ENCODE data around the gene SNX33.

Gene SNX33

DNA sequence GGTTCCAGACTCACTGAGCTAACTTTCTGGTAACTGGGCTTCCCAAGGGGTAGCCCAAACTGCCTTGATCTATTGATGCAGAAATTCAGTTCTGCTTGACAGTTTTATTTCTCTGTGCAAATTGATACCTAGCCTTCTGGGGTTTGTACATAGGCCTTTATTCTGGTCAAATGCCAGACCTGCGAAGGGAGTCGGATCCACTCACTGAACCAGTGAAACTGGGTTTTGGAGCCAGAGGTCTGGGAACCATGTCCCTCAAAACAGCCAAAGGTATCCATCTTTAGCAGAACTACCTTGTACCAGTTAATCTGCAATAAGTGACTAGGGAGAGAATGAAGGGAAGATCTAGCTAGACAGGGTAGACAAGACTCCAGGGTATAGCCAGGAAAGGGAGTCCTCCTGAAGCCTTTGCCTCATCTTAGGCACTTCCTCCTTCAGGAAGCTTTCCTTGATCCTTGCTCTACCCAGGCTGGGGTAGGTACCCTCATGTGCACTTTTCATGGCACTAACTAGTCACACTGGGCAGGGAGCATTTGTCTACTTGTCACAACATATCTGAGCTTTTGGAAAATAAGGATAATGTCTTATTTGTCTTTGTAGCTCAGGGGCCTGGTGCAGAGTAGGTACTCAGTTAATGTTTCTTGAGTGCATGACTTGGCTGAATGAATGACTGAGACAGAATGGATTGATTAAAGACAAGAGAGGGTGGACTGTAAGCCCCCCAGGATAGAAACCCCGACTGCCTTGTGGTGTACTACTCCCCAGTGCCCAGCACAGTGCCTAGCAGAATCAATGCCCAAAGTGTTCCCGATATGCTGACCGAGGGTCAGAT is 1.4 kb upstream of the SNX33 start:
- Histone ChIP-seq H3K9me3 (ENCODE audit: low read length) (no peaks in the 10 kb centered on the region), H3K36me3 (ENCODE audit: insufficient read depth, low read length) (no peaks in the 10 kb centered on the region), H3K4me1 (ENCODE audit: insufficient read depth, low read length) (peaks cover 35% of the 10 kb centered on the region), H3K4me3 (ENCODE audit: low read depth in 1 of 2, low read length in 2 of 2) (peak overlapping the region; percentile 70 to 93), H3K27ac (ENCODE audit: low read depth, low read length) (peak overlapping the region; percentile 98), H3K9ac (ENCODE audit: low read length) (peak overlapping the region; percentile 21), H3K27me3 (ENCODE audit: control insufficient read depth in 1 of 2, insufficient read depth in 2 of 2, low read length in 2 of 2) (no peaks in the 10 kb centered on the region)

DNA sequence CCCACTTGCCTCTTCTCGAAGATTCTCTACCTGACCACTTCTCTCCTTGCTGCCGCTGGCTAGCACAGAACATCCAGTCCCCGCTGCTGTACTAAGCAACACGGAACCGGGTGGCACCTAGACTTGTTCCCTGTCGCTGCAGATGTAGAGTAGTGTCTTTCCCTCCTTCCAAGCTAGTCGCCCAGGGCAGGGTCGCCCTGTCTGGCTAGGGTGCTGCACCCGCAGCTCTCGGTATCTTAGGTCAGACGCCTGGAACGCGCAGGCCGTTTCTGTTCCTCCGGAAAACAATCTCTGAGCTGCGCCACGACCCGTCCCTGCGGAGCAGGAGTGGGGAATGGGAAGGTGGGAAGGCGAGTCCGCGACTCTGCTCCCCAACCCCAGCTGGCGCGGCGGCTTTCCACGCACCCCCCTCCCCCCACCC is 758 bp upstream of the SNX33 start:
- peak overlapping the region; percentile 98 for H3K27ac ChIP-seq (ENCODE audit: low read depth, low read length)
- H3K9me3 ChIP-seq (ENCODE audit: low read length), result no peaks in the 10 kb centered on the region
- H3K9ac ChIP-seq (ENCODE audit: low read length), result peak overlapping the region; percentile 21
- H3K4me3 ChIP-seq (ENCODE audit: low read depth in 1 of 2, low read length in 2 of 2), result peak overlapping the region; percentile 70 to 93
- no peaks in the 10 kb centered on the region for H3K27me3 ChIP-seq (ENCODE audit: control insufficient read depth in 1 of 2, insufficient read depth in 2 of 2, low read length in 2 of 2)
- H3K4me1 ChIP-seq (ENCODE audit: insufficient read depth, low read length), result peaks cover 42% of the 10 kb centered on the region
- no peaks in the 10 kb centered on the region for H3K36me3 ChIP-seq (ENCODE audit: insufficient read depth, low read length)

DNA sequence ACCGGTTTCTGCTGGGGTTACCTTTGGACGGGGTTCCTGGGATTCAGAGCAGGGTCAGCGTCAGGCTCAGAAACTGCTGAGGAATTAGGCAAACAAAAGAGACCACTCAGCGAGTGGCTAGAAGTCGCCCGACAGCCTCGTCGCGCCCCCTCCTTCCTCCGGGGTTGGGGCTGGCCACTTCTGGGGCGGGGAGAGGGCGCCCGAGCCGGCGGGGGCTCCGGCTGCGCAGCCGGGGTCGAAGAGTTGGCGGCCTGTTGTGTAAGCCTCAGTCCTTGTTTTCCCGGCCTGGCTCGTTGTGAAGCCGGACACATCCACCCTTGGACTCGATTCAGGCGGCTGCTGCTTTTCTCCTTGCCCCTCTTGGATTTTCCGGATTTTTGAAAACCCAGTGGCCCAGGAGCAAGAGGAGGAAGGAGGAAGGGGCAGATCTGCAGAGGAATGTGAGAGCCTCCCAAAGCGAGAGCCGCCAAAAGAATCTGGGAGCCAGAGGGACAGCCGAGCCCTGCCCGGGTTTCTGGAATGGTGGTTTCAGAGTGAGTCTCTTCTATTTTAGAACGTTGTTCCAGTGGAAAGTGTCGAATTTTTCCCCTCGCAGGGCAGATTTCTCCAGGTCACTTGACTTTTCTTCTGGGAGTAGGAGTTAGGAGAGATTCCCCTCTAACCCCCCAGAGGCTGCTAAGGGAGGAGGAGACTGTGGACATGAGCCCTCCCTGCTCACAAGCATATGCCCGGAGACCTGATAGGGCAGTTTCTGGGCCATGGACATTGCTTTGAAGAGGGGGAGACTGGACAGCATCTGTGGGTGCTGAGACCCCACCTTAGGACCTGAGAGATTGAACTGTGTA is 666 bp downstream of the SNX33 start:
- peak overlapping the region; percentile 98 for H3K27ac ChIP-seq (ENCODE audit: low read depth, low read length)
- H3K27me3 ChIP-seq (ENCODE audit: control insufficient read depth in 1 of 2, insufficient read depth in 2 of 2, low read length in 2 of 2), result no peaks in the 10 kb centered on the region
- H3K9me3 ChIP-seq (ENCODE audit: low read length), result no peaks in the 10 kb centered on the region
- peaks cover 55% of the 10 kb centered on the region for H3K4me1 ChIP-seq (ENCODE audit: insufficient read depth, low read length)
- peak overlapping the region; percentile 84 for H3K9ac ChIP-seq (ENCODE audit: low read length)
- peak overlapping the region; percentile 70 to 93 for H3K4me3 ChIP-seq (ENCODE audit: low read depth in 1 of 2, low read length in 2 of 2)
- no peaks in the 10 kb centered on the region for H3K36me3 ChIP-seq (ENCODE audit: insufficient read depth, low read length)

DNA sequence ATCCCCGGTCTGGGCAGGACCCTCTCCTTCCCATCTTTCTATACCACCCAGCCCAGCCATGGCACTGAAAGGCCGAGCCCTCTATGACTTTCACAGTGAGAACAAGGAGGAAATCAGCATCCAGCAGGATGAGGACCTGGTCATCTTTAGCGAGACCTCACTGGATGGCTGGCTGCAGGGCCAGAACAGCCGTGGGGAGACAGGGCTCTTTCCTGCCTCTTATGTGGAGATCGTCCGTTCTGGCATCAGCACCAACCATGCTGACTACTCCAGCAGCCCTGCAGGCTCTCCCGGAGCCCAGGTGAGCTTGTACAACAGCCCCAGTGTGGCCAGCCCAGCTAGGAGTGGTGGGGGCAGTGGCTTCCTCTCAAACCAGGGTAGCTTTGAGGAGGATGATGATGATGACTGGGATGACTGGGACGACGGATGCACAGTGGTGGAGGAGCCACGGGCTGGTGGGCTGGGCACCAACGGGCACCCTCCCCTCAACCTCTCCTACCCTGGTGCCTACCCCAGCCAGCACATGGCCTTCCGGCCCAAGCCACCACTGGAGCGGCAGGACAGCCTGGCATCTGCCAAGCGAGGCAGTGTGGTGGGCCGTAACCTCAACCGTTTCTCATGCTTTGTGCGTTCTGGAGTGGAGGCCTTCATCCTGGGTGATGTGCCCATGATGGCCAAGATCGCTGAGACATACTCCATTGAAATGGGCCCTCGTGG is 1.5 kb downstream of the SNX33 start:
- Histone ChIP-seq H3K4me3 (ENCODE audit: low read depth in 1 of 2, low read length in 2 of 2) (peak overlapping the region; percentile 70 to 93), H3K4me1 (ENCODE audit: insufficient read depth, low read length) (peaks cover 62% of the 10 kb centered on the region), H3K27ac (ENCODE audit: low read depth, low read length) (peak overlapping the region; percentile 98)

DNA sequence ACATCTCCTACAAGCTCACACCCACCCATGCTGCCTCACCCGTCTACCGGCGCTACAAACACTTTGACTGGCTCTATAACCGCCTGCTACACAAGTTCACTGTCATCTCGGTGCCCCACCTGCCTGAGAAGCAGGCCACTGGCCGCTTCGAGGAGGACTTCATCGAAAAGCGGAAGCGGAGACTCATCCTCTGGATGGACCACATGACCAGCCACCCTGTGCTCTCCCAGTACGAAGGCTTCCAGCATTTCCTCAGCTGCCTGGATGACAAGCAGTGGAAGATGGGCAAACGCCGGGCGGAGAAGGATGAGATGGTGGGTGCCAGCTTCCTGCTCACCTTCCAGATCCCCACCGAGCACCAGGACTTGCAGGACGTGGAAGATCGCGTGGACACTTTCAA is 2.1 kb downstream of the SNX33 start:
- Histone ChIP-seq H3K27ac (ENCODE audit: low read depth, low read length) (peak overlapping the region; percentile 12), H3K9me3 (ENCODE audit: low read length) (no peaks in the 10 kb centered on the region), H3K36me3 (ENCODE audit: insufficient read depth, low read length) (no peaks in the 10 kb centered on the region), H3K27me3 (ENCODE audit: control insufficient read depth in 1 of 2, insufficient read depth in 2 of 2, low read length in 2 of 2) (no peaks in the 10 kb centered on the region), H3K4me1 (ENCODE audit: insufficient read depth, low read length) (peaks cover 69% of the 10 kb centered on the region), H3K4me3 (ENCODE audit: low read depth in 1 of 2, low read length in 2 of 2) (peak overlapping the region in 1 of 2 donors; percentile 93), H3K9ac (ENCODE audit: low read length) (no peak overlapping the region)

More for the DNA sequence above, 1.5 kb downstream of the SNX33 start:
- no peaks in the 10 kb centered on the region for H3K9me3 ChIP-seq (ENCODE audit: low read length)
- H3K27me3 ChIP-seq (ENCODE audit: control insufficient read depth in 1 of 2, insufficient read depth in 2 of 2, low read length in 2 of 2), result no peaks in the 10 kb centered on the region
- H3K9ac ChIP-seq (ENCODE audit: low read length), result peak overlapping the region; percentile 84
- no peaks in the 10 kb centered on the region for H3K36me3 ChIP-seq (ENCODE audit: insufficient read depth, low read length)

DNA sequence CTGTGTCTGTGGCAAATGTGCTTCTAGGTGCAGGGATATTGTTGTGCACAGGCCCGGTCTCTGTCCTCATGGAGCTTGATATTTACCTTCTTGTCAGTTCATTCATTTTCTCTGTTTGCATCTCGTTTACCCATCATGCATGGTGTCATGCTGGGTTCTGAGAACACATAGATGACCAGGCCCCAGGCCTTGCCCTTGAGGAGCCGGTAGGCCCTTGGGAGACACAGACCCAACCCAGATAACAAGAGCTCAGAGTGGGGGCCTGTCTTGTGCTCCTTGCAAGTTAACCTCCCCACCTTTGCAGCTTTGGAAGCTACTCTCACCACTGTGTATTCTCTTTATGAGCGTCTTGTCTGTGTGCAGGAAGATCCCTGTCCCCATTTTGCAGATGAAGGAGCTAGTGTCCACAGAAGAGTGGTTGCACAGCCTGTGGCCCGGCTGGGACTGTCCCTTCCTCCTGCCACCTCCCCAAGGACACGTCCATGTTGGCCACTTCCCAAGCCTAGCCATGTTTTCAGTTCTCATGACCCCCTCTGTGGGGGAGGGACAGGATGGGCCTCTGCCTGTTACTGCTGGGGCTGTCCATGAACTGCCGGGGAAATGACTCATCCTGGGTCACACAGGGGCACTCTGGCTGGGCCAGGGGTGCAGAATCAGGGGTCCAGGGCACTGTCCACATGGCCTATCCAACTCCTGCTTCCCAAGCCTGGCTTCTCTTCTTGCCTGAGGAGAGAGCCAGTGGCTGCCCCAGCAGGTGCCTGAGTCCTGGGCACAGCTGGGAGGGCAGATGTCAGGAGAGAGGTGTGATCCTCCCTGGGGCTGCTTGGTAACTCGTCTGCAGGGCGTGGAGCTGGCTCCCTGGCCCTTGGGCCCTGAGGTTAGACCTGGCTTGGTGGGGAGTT is 3.4 kb downstream of the SNX33 start:
- peaks cover 73% of the 10 kb centered on the region for H3K4me1 ChIP-seq (ENCODE audit: insufficient read depth, low read length)

DNA sequence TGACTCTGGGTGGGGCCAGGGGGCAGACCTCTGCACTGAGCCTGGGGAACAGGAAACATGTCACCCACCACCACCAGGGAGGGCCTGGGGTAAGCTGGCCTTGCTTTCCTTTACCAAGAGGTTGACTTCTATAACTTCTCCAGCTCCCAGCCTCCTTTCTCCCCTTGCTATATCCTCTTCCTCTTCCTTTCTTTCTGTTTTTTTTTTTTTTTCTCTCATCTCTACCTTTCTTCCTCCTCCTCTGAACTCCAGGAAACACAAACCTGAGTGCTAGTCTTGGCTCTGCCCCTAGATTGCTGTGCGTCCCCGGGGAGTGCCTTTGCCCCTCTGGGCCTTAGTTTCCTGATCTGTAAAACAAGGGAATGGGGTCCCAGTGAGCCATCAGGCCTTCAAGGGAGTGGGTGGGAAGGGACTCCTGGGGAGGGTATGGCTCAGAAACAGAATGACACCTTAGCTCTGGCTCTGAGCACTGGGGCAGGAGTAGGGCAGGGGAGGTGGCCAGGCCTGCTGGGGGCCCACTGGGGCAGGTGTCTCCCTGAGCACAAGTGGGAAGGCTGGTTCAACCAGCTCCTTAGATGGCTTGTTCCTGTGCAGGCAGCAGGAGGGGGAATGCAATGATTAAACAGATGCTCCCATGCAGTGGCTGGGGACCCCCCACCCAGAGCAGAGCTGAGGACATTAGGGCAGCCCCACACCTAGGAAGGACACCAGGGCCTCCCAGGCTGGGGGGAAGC is 4.3 kb downstream of the SNX33 start:
- H3K27me3 ChIP-seq (ENCODE audit: control insufficient read depth in 1 of 2, insufficient read depth in 2 of 2, low read length in 2 of 2), result no peaks in the 10 kb centered on the region
- H3K4me3 ChIP-seq (ENCODE audit: low read depth in 1 of 2, low read length in 2 of 2), result peak overlapping the region; percentile 10 to 93
- H3K9me3 ChIP-seq (ENCODE audit: low read length), result no peaks in the 10 kb centered on the region
- H3K9ac ChIP-seq (ENCODE audit: low read length), result peak overlapping the region; percentile 40
- peaks cover 1% of the 10 kb centered on the region for H3K36me3 ChIP-seq (ENCODE audit: insufficient read depth, low read length)
- H3K27ac ChIP-seq (ENCODE audit: low read depth, low read length), result peak overlapping the region; percentile 47
- H3K4me1 ChIP-seq (ENCODE audit: insufficient read depth, low read length), result peaks cover 68% of the 10 kb centered on the region

More for the DNA sequence above, 3.4 kb downstream of the SNX33 start:
- Histone ChIP-seq H3K4me3 (ENCODE audit: low read depth in 1 of 2, low read length in 2 of 2) (peak overlapping the region; percentile 21 to 93), H3K27me3 (ENCODE audit: control insufficient read depth in 1 of 2, insufficient read depth in 2 of 2, low read length in 2 of 2) (no peaks in the 10 kb centered on the region), H3K9ac (ENCODE audit: low read length) (peak overlapping the region; percentile 40), H3K36me3 (ENCODE audit: insufficient read depth, low read length) (no peaks in the 10 kb centered on the region), H3K9me3 (ENCODE audit: low read length) (no peaks in the 10 kb centered on the region), H3K27ac (ENCODE audit: low read depth, low read length) (peak overlapping the region; percentile 47)

DNA sequence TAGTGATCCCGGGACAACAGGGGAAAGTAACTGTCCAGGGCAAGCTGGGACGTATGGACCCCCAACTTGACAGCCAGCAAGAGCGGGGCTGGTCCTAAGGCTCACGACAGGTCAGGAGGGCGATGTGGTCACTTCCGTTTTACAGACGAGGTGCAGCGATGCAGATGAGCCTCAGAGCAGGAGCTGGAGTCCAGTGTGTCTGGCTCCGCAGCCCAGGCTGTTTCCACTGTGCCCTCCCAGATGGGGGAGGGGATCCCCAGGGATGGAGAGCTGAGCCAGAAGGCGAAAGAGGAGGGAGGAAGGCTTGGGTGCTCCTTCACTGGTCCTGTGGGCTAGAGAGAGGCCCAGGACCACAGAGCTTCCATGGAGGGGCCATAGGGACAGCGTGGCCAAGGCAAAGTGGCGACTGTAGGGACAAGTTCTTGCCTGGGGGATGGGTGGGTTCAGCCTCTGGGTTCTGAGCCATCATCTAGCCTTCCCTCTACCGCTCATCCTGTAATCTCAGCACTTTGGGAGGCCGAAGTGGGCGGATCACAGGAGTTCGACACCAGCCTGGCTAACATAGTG is 5.7 kb downstream of the SNX33 start:
- no peak overlapping the region for H3K4me3 ChIP-seq (ENCODE audit: low read depth in 1 of 2, low read length in 2 of 2)
- H3K9me3 ChIP-seq (ENCODE audit: low read length), result no peaks in the 10 kb centered on the region
- H3K9ac ChIP-seq (ENCODE audit: low read length), result no peak overlapping the region
- peak overlapping the region; percentile 48 for H3K27ac ChIP-seq (ENCODE audit: low read depth, low read length)
- no peaks in the 10 kb centered on the region for H3K27me3 ChIP-seq (ENCODE audit: control insufficient read depth in 1 of 2, insufficient read depth in 2 of 2, low read length in 2 of 2)
- peaks cover 68% of the 10 kb centered on the region for H3K4me1 ChIP-seq (ENCODE audit: insufficient read depth, low read length)
- H3K36me3 ChIP-seq (ENCODE audit: insufficient read depth, low read length), result peaks cover 16% of the 10 kb centered on the region

DNA sequence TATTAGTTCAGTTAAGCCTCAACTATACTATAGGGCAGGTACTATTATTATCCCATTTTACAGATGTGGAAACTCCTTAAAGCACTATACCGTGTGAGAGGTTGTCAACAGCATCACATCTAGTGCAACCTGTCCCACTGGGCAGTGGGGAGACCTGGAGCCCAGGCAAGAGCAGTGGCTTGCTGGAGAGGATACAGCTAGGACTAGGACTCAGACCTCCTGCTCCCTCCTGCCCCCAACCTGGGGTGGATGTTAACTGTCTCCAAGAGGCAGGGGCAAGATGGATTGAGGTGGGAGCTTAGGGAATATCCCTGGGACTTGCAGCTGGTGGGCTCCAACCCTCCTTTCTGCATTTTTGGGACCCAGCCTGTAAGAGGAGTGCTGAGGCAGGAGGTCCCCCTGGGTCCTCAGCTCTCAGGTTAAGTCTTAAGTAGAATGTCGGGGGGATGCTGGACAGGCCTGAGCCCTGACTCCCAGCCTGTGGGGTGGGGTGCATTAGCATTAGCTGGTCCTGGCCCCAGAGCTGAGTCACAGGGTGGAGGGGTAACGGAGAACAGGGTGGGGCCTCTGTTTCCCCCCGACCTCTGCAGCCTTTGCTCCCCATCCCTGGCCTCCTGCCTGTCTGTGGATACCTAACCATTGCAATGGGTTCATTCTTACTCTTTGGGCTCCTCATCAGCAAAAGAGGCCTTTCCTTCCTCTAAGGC is 6.6 kb downstream of the SNX33 start:
- H3K27me3 ChIP-seq (ENCODE audit: control insufficient read depth in 1 of 2, insufficient read depth in 2 of 2, low read length in 2 of 2), result no peaks in the 10 kb centered on the region
- no peak overlapping the region for H3K4me3 ChIP-seq (ENCODE audit: low read depth in 1 of 2, low read length in 2 of 2)
- H3K9ac ChIP-seq (ENCODE audit: low read length), result no peak overlapping the region
- H3K27ac ChIP-seq (ENCODE audit: low read depth, low read length), result no peak overlapping the region
- peaks cover 67% of the 10 kb centered on the region for H3K4me1 ChIP-seq (ENCODE audit: insufficient read depth, low read length)
- peaks cover 22% of the 10 kb centered on the region for H3K36me3 ChIP-seq (ENCODE audit: insufficient read depth, low read length)
- H3K9me3 ChIP-seq (ENCODE audit: low read length), result no peaks in the 10 kb centered on the region

Data from muscle layer of colon (tissue), 2 donors.